Measurements from ENCODE around the gene PRTG.

DNA sequence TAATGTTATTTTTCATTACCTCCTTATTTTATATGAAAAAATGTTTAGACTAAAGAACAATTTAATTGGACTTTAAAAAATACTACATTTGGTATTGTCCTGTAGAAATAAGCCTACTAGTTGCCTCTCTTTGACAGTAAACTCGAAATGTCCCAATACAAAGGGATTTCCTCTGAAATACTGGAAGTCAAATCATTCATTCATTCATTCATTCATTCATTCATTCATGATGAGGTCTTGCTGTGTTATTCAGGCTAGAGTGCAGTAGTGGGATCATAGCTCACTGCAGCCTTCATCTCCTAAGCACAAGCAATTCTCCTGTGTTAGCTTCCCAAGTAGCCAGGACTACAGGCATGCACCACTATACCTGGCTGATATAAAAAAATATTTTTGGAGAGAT lies 104.2 kb downstream of the PRTG start:
- TF ChIP-seq EZH2 (IDR thresholded peaks at IDR 0.05; ENCODE audit: insufficient read depth, poor library complexity, severe bottlenecking) (no peak), EZH2phosphoT487 (IDR thresholded peaks at IDR 0.05; ENCODE audit: insufficient read depth, low read depth) (no peak)

Measured in GM23248 (cell line).